GM18870 (cell line): ENCODE measurements around the gene RNU5D-1.
"Not testable (repeated sequence)": the region's sequence is repeated elsewhere in the genome, so short reads cannot be mapped to it uniquely, and the experiment has no call there.

Experiments used
- ATAC-seq: cut with Tn5 transposase; IDR thresholded peaks from one replicate; pipeline ENCODE4 v1.9.1; 2021; ENCODE audit warnings: moderate library complexity; ENCODE audit not compliant: unreplicated experiment

RNU5D-1 gene

GRCh38 chr1:44730741-44731512 lies at the start of gene RNU5D-1:
TSS of gene RNU5D-1 (minus strand) at chr1:44731170.
- peak; percentile 79 for ATAC-seq

GRCh38 chr1:44780583-44781121 lies 49.7 kb upstream of the RNU5D-1 start:
- ATAC-seq: no peak

GRCh38 chr1:44778705-44779576 lies 48.0 kb upstream of the RNU5D-1 start:
- ATAC-seq: no peak

GRCh38 chr1:44777969-44778635 lies 47.1 kb upstream of the RNU5D-1 start:
- ATAC-seq: no peak

- ATAC-seq: no peak
Measured at GRCh38 chr1:44777547-44777946, 46.6 kb upstream of the RNU5D-1 start.

- no peak for ATAC-seq
Measured at GRCh38 chr1:44776730-44777068, 45.7 kb upstream of the RNU5D-1 start.

GRCh38 chr1:44775930-44776729 lies 45.2 kb upstream of the RNU5D-1 start:
- ATAC-seq: peak; percentile 20

GRCh38 chr1:44775078-44775929 lies 44.3 kb upstream of the RNU5D-1 start, which contains the start of gene RPS8:
TSS of gene RPS8 (plus strand) at chr1:44775540. CDS start at chr1:44775597, 57 bp downstream.
- peak; percentile 70 for ATAC-seq

- not testable (repeated sequence) for ATAC-seq
Measured at GRCh38 chr1:44766421-44766820, 35.5 kb upstream of the RNU5D-1 start.

- ATAC-seq: no peak
Measured at GRCh38 chr1:44760876-44761275, 29.9 kb upstream of the RNU5D-1 start.

- ATAC-seq: no peak
Measured at GRCh38 chr1:44759077-44759476, 28.1 kb upstream of the RNU5D-1 start.

- no peak for ATAC-seq
Measured at GRCh38 chr1:44757420-44757819, 26.4 kb upstream of the RNU5D-1 start.

- ATAC-seq: no peak
Measured at GRCh38 chr1:44747878-44748277, 16.9 kb upstream of the RNU5D-1 start.

- no peak for ATAC-seq
Measured at GRCh38 chr1:44743211-44743610, 12.2 kb upstream of the RNU5D-1 start.

GRCh38 chr1:44740179-44740617 lies 9.2 kb upstream of the RNU5D-1 start:
- ATAC-seq: no peak

GRCh38 chr1:44739307-44740178 lies 8.6 kb upstream of the RNU5D-1 start, which contains the start of gene KIF2C:
TSS of gene KIF2C (plus strand) at chr1:44739837. CDS start at chr1:44739933, 96 bp downstream.
- peak; percentile 89 for ATAC-seq

GRCh38 chr1:44738953-44739306 lies 8.0 kb upstream of the RNU5D-1 start:
- not testable (repeated sequence) for ATAC-seq

- no peak for ATAC-seq
Measured at GRCh38 chr1:44735992-44736391, 5.0 kb upstream of the RNU5D-1 start.
